ENCODE results near the gene PIP5K1B. TPM values are rescaled to one million over a fixed set of nuclear protein-coding genes. Genes with fewer than 3 reads are reported as not detected.

Gene PIP5K1B
- total and polyA plus RNA-seq, 2 experiments from 2014 or later, result 3.7 to 10.2 TPM

DNA sequence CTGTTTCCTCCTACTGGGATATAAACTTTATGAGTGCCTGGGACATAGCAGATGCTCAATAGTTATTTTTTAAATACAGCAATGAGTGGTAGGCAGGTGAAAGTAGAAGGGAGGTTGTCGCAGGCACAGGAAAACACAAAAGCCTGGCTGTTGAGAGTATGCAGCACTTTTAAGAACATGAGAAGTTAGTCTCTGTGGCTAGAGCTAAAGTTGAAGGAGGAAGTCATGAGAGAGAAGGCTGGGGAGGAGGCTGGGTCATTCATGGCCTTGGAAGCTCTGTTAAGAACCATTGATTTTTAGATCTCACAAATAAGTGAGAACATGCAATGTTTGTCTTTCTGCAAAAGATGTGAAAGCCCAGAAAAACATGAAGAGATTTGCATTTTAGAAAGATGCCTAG lies 182.2 kb downstream of the PIP5K1B start:
- TF ChIP-seq EZH2 (IDR thresholded peaks at IDR 0.05; ENCODE audit: borderline replicate concordance), result no peak
- TF ChIP-seq EZH2phosphoT487 (IDR thresholded peaks at IDR 0.05; ENCODE audit: low read depth, severe bottlenecking, unreplicated experiment), result no peak
- TF ChIP-seq, protein P1, sequence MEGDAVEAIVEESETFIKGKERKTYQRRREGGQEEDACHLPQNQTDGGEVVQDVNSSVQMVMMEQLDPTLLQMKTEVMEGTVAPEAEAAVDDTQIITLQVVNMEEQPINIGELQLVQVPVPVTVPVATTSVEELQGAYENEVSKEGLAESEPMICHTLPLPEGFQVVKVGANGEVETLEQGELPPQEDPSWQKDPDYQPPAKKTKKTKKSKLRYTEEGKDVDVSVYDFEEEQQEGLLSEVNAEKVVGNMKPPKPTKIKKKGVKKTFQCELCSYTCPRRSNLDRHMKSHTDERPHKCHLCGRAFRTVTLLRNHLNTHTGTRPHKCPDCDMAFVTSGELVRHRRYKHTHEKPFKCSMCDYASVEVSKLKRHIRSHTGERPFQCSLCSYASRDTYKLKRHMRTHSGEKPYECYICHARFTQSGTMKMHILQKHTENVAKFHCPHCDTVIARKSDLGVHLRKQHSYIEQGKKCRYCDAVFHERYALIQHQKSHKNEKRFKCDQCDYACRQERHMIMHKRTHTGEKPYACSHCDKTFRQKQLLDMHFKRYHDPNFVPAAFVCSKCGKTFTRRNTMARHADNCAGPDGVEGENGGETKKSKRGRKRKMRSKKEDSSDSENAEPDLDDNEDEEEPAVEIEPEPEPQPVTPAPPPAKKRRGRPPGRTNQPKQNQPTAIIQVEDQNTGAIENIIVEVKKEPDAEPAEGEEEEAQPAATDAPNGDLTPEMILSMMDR (IDR thresholded peaks at IDR 0.05; ENCODE audit: poor library complexity), result no peak
- Histone ChIP-seq H3K4me2 (no peak overlapping the region), H3K4me3 (no peak overlapping the region), H3K9me3 (ENCODE audit: low read depth) (no peaks in the 10 kb centered on the region), H3K27ac (no peak overlapping the region), H3K79me2 (no peaks in the 10 kb centered on the region), H3K36me3 (replicated peaks; ENCODE audit: insufficient read depth, low read depth) (no peaks in the 10 kb centered on the region), H3K4me1 (ENCODE audit: insufficient read depth) (no peaks in the 10 kb centered on the region), H3K27me3 (no peaks in the 10 kb centered on the region), H2AFZ (no peak overlapping the region), H3K9me2 (replicated peaks; ENCODE audit: insufficient read depth) (no peaks in the 10 kb centered on the region), H4K20me1 (ENCODE audit: insufficient read depth, poor library complexity, severe bottlenecking) (no peaks in the 10 kb centered on the region)
- 89% methylated on average over 1 of the region's 1 CpG for WGBS (ENCODE audit: low lambda C conversion rate, missing lambda C conversion rate)
- DNase-seq (ENCODE audit: low spot score), result no peak

DNA sequence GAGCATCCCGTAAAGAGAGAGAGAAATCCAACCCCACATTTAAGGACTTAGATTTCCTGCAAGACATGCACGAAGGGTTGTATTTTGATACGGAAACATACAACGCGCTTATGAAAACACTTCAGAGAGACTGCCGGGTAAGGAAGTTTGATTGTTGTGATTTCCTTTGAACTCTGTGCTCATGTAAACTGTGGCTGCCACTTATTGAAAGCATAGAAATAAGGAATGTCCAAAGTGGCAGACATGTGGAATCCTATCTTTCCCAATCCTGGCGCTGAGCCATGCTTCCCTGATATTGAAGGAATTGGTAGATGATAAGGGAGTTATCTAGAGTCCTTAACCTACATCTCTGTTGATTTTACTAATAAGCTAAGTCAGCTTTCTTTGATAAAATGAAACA lies 189.5 kb downstream of the PIP5K1B start:
- no peak overlapping the region for H3K27ac ChIP-seq
- H3K4me3 ChIP-seq, result no peak overlapping the region
- no peaks in the 10 kb centered on the region for H3K36me3 ChIP-seq (replicated peaks; ENCODE audit: insufficient read depth, low read depth)
- peak overlapping the region; percentile 67 for H3K4me2 ChIP-seq
- no peaks in the 10 kb centered on the region for H3K79me2 ChIP-seq
- WGBS (ENCODE audit: low lambda C conversion rate, missing lambda C conversion rate), result 30% methylated on average over 7 of the region's 7 CpGs
- H3K27me3 ChIP-seq, result no peaks in the 10 kb centered on the region
- H4K20me1 ChIP-seq (ENCODE audit: insufficient read depth, poor library complexity, severe bottlenecking), result no peaks in the 10 kb centered on the region
- no peaks in the 10 kb centered on the region for H3K9me3 ChIP-seq (ENCODE audit: low read depth)
- peak overlapping the region; percentile 27 for H2AFZ ChIP-seq
- H3K4me1 ChIP-seq (ENCODE audit: insufficient read depth), result peaks cover 4% of the 10 kb centered on the region
- no peaks in the 10 kb centered on the region for H3K9me2 ChIP-seq (replicated peaks; ENCODE audit: insufficient read depth)
- DNase-seq (ENCODE audit: low spot score), result peak; percentile 16
- TF ChIP-seq, protein P1 (IDR thresholded peaks at IDR 0.05; ENCODE audit: poor library complexity), result no peak
- no peak for TF ChIP-seq EZH2 (IDR thresholded peaks at IDR 0.05; ENCODE audit: borderline replicate concordance)
- TF ChIP-seq EZH2phosphoT487 (IDR thresholded peaks at IDR 0.05; ENCODE audit: low read depth, severe bottlenecking, unreplicated experiment), result no peak

GRCh38 chr9:68895741-68896478 lies 190.9 kb downstream of the PIP5K1B start:
- no peaks in the 10 kb centered on the region for H3K9me3 ChIP-seq (ENCODE audit: low read depth)
- TF ChIP-seq, protein P1 (IDR thresholded peaks at IDR 0.05; ENCODE audit: poor library complexity), result no peak
- TF ChIP-seq EZH2 (IDR thresholded peaks at IDR 0.05; ENCODE audit: borderline replicate concordance), result no peak
- no peak for TF ChIP-seq EZH2phosphoT487 (IDR thresholded peaks at IDR 0.05; ENCODE audit: low read depth, severe bottlenecking, unreplicated experiment)
- peaks cover 4% of the 10 kb centered on the region for H3K4me1 ChIP-seq (ENCODE audit: insufficient read depth)
- H3K36me3 ChIP-seq (replicated peaks; ENCODE audit: insufficient read depth, low read depth), result no peaks in the 10 kb centered on the region
- no peaks in the 10 kb centered on the region for H3K27me3 ChIP-seq
- no peaks in the 10 kb centered on the region for H3K9me2 ChIP-seq (replicated peaks; ENCODE audit: insufficient read depth)
- peak overlapping the region; percentile 39 for H3K4me2 ChIP-seq
- no peaks in the 10 kb centered on the region for H4K20me1 ChIP-seq (ENCODE audit: insufficient read depth, poor library complexity, severe bottlenecking)
- H2AFZ ChIP-seq, result peak overlapping the region; percentile 11
- no peaks in the 10 kb centered on the region for H3K79me2 ChIP-seq
- DNase-seq (ENCODE audit: low spot score), result no peak
- no peak overlapping the region for H3K4me3 ChIP-seq
- WGBS (ENCODE audit: low lambda C conversion rate, missing lambda C conversion rate), result 71% methylated on average over 6 of the region's 6 CpGs
- H3K27ac ChIP-seq, result peak overlapping the region; percentile 7

Data from hepatocyte (in vitro differentiated cells).